ENCODE data around the gene HEATR5A.

The HEATR5A gene

GRCh38 chr14:31425905-31426304 lies 5.6 kb upstream of the HEATR5A start:
- DNase-seq: no peak

- DNase-seq: no peak
Observed at GRCh38 chr14:31421200-31421599, 850 bp upstream of the HEATR5A start.

GRCh38 chr14:31419967-31420318 lies 407 bp downstream of the HEATR5A start:
- peak; percentile 53 for DNase-seq

- DNase-seq: no peak
Observed at GRCh38 chr14:31419179-31419966, 977 bp downstream of the HEATR5A start.

DNA sequence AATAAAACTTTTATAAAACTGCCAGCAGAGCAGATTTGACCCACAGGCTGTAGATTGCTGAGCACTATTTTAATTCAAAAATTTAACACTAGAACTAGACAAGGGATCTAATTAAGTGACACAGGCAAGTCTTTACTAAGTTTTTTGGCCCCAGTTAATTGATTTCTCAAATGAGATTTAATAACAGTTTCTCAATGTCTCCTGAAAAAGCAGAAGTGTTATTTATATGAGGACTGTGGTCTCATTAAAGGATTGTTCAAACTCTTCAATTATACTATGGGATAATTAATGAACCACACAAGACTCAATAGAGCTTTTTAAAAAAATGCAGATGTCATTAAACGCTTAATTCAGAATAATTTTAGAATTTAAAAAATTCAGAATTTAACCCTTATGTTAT lies 1.9 kb downstream of the HEATR5A start:
- no peak for DNase-seq

- no peak for DNase-seq
Observed at GRCh38 chr14:31414190-31414833, 6.0 kb downstream of the HEATR5A start.

GRCh38 chr14:31411218-31411727 lies 9.1 kb downstream of the HEATR5A start:
- DNase-seq: no peak

DNA sequence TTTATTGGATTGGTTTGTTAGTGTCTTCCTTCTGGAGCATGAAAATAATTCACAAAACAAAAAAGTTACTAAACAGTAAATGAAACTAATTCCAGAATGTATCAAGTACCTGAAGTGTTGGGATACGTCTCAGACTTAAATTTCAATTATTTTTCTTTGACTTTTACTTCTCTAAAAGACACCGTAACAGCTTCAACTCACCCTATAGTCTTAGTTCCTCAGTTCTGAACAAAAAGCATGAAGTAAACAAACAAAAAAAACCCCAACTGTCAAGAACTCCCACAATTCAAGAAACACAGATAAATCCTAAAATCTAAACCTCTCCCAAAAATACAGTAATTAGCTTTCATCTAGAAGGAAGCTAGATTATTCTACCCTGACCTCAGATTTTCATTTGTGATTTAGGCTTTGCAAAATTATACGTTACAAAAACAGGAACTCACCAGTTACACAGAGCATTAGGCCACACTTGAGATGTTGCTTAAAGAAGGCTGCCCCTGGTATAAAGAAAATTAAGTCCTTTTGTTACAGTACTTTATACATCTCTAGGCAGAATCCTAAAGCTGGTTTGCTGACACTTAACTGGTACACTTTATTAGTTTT lies 10.2 kb downstream of the HEATR5A start:
- DNase-seq: no peak

DNA sequence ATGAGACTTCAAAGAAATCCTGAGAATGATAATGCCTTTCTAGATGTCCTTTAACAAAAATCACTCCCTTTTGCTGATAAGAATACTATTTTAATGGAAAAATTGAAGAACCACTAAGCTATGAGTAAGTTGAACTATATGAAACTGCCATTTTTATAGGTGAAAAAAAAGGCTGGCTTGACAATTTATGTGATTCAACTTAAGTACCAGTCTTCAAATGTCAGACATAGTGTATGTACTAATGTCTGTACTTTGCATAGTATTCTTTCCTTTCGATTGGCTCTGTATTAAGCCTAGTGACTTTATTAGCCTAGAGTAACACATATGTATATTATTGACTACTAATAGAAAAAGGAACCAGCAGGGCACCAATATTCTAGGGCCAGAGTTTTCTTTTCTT lies 11.9 kb downstream of the HEATR5A start:
- no peak for DNase-seq

- no peak for DNase-seq
Observed at GRCh38 chr14:31405599-31406232, 14.6 kb downstream of the HEATR5A start.

DNA sequence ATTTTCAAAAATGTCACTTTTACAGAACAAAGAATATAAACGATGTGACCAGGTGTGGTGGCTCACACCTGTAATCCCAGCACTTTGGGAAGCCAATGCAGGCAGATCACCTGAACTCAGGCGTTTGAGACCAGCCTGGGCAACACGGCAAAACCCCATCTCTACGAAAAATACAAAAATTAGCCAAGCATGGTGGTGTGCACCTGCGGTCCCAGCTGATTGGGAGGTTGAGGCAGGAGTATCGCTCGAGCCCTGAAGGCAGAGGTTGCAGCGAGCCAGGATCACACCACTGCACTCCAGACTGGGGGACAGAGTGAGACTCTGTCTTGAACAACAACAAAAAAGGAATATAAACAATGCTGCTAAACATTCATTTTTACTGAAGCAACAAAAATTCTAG lies 15.2 kb downstream of the HEATR5A start:
- no peak for DNase-seq

DNA sequence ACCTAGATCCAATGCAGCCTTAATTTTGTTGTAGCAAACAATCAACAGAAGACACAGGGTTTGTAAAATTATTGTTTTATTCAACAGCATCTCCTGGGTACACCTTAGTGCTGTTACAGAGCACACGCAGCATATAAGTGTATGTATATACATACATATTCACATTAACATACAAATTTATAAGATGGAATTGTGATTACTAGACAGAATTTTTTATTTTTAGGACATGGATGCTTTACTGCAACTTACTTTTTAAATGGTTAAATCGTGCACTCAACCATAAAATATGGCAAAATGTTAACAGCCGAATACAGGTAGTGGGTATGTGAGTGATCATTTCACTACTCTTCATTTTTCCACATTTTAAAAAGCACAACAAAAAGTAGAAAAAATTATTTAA lies 16.6 kb downstream of the HEATR5A start:
- DNase-seq: no peak

DNA sequence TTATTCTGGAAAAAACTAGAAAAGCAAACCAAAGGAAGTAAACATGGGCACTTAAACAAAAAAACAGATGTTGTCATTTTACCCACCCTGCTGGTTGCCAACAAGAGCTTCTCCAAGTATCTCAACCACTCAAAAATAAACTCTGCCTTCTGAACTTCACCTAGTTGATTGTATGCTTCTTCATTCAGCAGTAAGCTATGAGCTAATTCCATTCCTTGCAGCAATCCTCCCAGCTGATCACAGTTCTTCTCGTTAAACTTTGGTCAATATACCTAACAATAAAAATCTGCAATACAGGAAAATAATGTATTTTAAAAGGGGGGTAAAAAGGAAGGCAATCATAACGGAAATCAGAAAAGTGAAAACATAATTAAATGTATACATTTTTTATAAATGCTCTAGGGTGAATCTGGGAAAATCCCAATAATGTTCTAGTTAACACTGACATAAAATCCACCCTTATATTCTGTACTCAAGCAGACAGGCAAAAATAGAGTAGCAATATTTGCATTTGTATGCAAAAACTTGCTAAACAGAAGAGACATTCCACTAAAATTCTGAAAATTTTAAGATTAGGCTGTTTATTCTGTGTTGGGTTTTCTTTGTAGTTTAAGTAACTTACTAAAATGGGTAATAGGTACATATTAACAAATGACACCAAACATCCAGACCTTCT lies 17.4 kb downstream of the HEATR5A start:
- no peak for DNase-seq

- no peak for DNase-seq
Observed at GRCh38 chr14:31401369-31401932, 18.9 kb downstream of the HEATR5A start.

DNA sequence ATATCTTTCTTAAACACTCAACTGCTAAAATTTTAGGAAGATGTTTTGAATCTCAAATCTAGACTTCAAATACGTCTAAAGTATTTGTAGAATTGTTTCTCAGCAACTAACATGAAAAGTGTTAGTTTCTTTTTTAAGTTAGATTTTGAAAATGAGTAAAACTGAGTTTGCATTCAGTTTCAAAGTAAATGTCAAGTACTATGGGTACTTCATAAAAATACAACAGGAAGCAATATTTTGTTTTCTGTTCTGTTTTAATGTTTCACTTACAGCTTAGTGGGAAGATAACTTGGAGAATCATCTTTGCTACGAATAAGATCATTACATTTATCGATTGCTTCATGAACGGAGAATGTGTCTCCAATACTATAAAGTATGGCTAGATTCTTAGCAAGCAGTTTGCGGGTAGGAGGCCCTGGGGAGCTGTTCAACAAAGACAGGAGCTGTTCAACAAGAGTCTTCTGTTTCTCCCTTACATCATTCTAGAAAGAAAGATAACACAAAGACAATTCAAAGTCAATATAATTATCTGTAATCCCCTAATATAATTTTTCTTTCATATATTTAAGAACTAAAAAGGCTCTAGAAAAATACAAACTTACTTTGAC lies 20.2 kb downstream of the HEATR5A start:
- DNase-seq: no peak

GRCh38 chr14:31395572-31396205 lies 24.7 kb downstream of the HEATR5A start:
- DNase-seq: no peak

GRCh38 chr14:31395119-31395518 lies 25.2 kb downstream of the HEATR5A start:
- DNase-seq: no peak

- no peak for DNase-seq
Observed at GRCh38 chr14:31391977-31392503, 28.3 kb downstream of the HEATR5A start.

DNA sequence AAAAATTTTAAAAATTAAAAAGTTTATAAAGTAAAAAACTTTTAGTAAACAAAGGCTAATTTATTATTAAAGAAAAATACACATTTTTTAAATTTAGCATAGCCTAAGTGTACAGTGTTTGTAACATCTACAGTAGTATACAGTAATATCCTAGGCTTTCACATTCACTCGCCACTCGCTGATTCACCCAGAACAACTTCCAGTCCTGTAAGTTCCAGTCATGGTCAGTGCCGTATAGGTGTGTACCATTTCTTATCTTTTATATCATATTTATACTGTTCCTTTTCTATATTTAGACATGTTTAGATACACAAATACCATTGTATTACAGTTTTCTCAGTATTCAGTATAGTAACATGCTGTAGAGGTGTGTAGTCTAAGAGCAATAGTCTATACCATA lies 28.9 kb downstream of the HEATR5A start:
- DNase-seq: no peak

GRCh38 chr14:31389946-31390345 lies 30.4 kb downstream of the HEATR5A start:
- DNase-seq: no peak

GRCh38 chr14:31388687-31389413 lies 31.5 kb downstream of the HEATR5A start:
- no peak for DNase-seq

All from left hindlimb (tissue), 1 donor.